Activated T-helper 9 cell treated with anti-CD3 and anti-CD28 coated beads, Interleukin-2, amount 50 U/mL, for 16 hours (primary cell): ENCODE results near the gene PRICKLE1.
"Not testable (repeated sequence)": the region's sequence is repeated elsewhere in the genome, so short reads cannot be mapped to it uniquely, and the experiment has no call there.

Experiments
- DNase-seq: peaks from one replicate; pipeline ENCODE4 v3.0.0-alpha.2; 2020; ENCODE audit warnings: low read depth

PRICKLE1 gene

GRCh38 chr12:42556917-42557316, 32.6 kb downstream of the PRICKLE1 start:
- DNase-seq, result no peak

- no peak for DNase-seq
These were observed 36.7 kb downstream of the PRICKLE1 start for GRCh38 chr12:42552822-42553221.

GRCh38 chr12:42550800-42551199, 38.7 kb downstream of the PRICKLE1 start:
- DNase-seq, result no peak

- DNase-seq, result no peak
These were observed 42.8 kb downstream of the PRICKLE1 start for GRCh38 chr12:42546709-42547108.

GRCh38 chr12:42541965-42542364, 47.6 kb downstream of the PRICKLE1 start:
- no peak for DNase-seq

- DNase-seq, result not testable (repeated sequence)
These were observed 48.2 kb downstream of the PRICKLE1 start for GRCh38 chr12:42541308-42541707.

- DNase-seq, result no peak
These were observed 49.9 kb downstream of the PRICKLE1 start for GRCh38 chr12:42539696-42540095.

- no peak for DNase-seq
These were observed 51.3 kb downstream of the PRICKLE1 start for GRCh38 chr12:42538203-42538602.

GRCh38 chr12:42534184-42534838, 55.2 kb downstream of the PRICKLE1 start:
- no peak for DNase-seq

GRCh38 chr12:42530284-42530683, 59.3 kb downstream of the PRICKLE1 start:
- DNase-seq, result no peak

GRCh38 chr12:42525444-42525843, 64.1 kb downstream of the PRICKLE1 start:
- DNase-seq, result no peak

GRCh38 chr12:42524716-42525115, 64.8 kb downstream of the PRICKLE1 start:
- DNase-seq, result no peak

- DNase-seq, result no peak
These were observed 73.0 kb downstream of the PRICKLE1 start for GRCh38 chr12:42516573-42516972.

GRCh38 chr12:42511656-42512055, 77.9 kb downstream of the PRICKLE1 start:
- no peak for DNase-seq

- no peak for DNase-seq
These were observed 78.7 kb downstream of the PRICKLE1 start for GRCh38 chr12:42510823-42511222.

- DNase-seq, result no peak
These were observed 80.6 kb downstream of the PRICKLE1 start for GRCh38 chr12:42508913-42509460.

GRCh38 chr12:42507565-42507964, 82.0 kb downstream of the PRICKLE1 start:
- DNase-seq, result no peak

- no peak for DNase-seq
These were observed 82.5 kb downstream of the PRICKLE1 start for GRCh38 chr12:42507081-42507480.

- DNase-seq, result no peak
These were observed 85.5 kb downstream of the PRICKLE1 start for GRCh38 chr12:42504049-42504448.

GRCh38 chr12:42502682-42503081, 86.9 kb downstream of the PRICKLE1 start:
- no peak for DNase-seq

- no peak for DNase-seq
These were observed 90.8 kb downstream of the PRICKLE1 start for GRCh38 chr12:42498549-42499247.

GRCh38 chr12:42496886-42497285, 92.7 kb downstream of the PRICKLE1 start:
- DNase-seq, result no peak

GRCh38 chr12:42495244-42495643, 94.3 kb downstream of the PRICKLE1 start:
- no peak for DNase-seq

GRCh38 chr12:42492267-42492666, 97.3 kb downstream of the PRICKLE1 start:
- no peak for DNase-seq
